CD4-positive, alpha-beta T cell treated with Interferon gamma for 1 hour (primary cell): ENCODE results near the gene C5orf15.
"Not testable (repeated sequence)": the region's sequence is repeated elsewhere in the genome, so short reads cannot be mapped to it uniquely, and the experiment has no call there.

Source experiments
- DNase-seq: peaks from one replicate; pipeline ENCODE4 v3.0.0-alpha.2; 2020

The C5orf15 gene

DNA sequence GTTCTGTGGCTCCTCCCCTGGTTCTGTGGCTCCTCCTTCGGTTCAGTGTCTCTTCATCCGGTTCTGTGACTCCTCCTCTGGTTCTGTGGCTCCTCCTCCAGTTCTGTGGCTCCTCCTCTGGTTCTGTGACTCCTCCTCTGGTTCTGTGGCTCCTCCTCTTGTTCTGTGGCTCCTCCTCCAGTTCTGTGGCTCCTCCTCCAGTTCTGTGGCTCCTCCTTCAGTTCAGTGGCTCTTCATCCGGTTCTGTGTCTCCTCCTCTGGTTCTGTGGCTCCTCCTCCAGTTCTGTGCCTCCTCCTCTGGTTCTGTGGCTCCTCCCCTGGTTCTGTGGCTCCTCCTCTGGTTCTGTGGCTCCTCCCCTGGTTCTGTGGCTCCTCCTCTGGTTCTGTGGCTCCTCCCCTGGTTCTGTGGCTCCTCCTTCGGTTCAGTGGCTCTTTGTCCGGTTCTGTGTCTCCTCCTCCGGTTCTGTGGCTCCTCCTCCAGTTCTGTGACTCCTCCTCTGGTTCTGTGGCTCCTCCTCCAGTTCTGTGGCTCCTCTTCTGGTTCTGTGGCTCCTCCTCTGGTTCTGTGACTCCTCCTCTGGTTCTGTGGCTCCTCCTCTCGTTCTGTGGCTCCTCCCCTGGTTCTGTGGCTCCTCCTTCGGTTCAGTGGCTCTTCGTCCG is 32.3 kb downstream of the C5orf15 start:
- DNase-seq = not testable (repeated sequence)

DNA sequence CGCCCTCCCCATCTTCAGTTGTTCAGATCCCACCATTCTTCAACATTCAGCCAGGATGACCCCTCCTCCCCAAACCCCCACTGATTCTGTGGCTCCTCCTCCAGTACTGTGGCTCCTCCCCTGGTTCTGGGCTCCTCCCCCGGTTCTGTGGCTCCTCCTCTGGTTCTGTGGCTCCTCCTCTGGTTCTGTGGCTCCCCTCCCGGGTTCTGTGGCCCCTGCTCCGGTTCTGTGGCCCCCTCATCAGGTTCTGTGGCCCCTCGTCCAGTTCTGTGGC is 32.8 kb downstream of the C5orf15 start:
- DNase-seq = no peak

DNA sequence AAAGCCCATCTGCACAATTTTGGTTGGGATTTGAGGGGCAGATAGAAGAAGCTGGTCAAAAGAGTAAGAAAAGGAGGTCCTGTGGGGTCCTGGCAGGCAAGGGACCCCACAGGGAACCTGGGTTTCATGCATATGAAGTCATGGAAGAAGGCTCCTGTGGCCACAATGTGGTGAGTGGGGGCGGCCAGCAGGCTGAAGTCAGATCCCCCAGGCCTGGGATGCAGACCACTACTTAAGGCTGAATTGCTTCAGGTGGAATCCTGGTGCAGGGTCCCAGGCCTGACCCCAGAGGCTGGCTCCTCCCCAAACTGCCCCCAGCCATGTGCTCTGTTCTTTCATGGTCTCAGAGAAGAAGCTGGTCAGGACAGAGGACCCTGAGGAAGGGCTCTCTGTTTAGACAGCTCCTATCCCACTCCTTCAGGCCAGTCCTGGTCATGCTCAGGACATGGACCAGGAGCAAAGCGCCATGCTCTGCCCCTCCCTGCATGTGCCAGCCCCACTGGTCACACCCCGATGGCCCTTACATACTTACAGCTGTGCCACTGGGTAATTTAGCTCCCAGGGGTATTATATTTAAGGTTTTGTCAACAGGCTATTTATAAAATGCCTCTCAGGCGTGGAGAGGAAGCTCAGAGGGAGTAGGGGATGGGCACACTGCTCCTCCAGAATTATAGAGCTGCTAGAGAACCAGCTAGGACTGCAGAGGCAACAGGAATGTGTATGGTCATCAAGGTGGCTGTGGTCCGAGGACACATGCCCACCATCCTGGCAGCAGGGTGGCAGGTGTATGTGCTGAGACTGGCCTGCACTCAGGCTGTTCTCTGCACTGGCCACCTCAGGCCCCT is 33.4 kb downstream of the C5orf15 start:
- peak; percentile 58 for DNase-seq

DNA sequence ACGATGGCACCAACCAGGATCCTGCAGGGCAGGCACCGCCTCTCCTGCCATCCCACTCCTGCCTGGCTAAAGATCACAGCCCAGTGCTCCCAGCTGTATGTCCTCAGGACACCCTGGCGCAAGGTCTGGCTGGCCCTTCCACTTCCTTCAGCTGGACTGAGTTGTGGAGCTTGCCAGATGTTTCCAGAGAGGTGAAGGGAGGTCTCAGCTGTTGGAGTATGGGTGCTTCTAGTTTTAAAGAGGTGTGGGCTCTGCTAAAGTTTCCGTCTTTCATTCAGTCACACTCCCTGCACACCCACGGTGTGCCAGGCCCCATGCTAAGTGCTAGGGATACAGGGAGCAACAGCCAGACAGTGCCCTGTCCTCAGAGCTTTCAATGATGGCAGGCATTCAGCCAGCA is 34.1 kb downstream of the C5orf15 start:
- DNase-seq = no peak

DNA sequence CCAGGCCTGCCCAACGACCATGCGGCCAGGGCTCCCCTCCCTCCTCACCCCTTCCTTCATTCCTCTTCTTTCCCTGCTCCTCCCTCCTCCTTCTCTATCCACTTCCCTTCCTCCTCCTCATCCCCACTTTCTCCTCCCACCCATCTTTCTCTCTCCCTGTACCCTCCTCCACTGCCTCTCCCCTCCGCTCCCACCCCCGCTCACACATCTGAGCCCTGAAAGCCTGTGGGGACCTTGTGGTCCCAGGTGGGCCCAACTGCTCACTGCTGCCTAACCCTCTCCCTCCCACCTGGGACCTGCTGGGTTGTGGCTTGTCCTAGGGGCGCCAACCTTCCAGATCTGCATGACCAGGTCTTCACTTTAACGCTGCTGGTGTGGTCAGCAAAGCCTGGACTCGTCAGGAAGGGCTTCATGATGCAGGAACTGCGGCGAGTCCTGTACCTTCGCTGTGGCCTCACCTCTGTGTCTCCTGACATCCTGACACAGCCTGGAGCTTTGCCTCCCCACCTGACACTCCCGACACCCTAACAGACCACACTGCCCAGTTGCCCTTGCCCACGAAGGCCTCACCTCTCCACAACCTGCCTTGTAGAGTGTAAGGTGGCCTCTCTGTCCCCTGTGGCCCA is 34.6 kb downstream of the C5orf15 start:
- no peak for DNase-seq

DNA sequence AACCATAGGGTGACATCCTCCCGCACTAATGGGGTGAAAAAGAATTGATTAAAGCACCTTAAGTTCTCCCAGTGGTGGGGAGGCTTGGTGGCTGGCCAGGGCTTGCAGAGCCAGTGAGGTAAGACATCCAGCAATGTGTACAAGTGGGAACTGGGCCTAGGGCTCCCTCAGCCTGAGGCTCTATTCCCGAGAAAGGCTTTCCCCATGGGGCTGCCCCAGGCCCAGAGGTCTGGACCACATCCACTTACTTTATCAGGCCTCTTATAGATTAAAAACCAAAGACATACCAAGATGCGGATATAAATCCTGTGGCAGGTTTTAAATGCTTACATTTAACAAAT is 35.3 kb downstream of the C5orf15 start:
- DNase-seq = no peak

DNA sequence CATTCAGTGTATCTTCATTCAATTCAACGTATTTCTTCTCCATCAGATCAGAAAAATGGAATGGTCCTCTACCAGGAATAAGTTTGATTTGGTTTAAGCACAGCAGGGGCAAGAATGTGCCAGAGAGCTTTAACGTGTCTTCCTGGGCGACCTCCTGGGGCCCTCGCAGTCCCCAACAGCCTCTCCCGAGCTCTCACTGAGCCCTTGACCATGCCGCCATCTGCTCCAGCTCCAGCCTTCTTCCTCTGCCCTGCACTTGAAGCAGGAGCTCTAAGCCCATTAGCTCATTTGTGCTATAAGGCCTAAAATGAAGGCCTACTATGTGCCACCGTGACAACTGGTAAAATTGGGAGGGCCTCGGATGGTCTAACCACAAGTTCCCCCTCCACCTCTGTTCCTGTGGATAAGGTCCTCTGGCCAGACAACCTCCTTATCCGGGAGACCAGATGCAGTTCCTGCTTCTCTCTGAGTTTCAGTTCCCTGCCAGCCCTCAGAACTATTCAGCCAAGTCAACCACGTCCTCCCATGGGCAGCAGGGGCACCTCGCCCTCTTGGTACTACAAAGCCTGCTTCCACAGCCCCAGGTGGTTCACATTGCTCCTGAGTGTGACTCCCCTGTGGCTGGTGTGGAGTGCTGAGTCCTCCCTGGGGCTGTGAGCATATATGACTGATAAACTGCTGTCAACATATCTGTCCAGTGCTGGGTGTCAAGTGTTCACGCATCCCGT is 35.8 kb downstream of the C5orf15 start:
- DNase-seq = peak; percentile 67

DNA sequence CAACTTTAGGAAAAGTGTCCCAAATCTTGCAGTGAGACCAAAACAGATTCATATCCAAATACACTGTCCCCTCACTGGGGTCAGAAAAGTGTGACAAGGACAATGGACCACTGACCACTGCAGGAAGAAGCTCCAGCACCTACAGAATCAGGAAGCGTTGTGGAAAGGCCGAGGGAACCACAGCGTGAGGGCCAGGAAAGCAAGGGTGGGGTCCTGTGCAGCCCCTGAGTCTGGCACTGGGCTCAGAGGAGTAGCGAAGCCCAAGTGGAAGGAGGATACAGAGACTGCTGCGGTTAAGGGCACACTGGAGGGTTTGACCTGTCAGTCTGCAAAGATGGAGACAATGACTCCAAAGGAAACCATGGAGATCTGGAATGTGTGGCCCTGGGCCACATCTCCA is 36.9 kb downstream of the C5orf15 start:
- DNase-seq = no peak

DNA sequence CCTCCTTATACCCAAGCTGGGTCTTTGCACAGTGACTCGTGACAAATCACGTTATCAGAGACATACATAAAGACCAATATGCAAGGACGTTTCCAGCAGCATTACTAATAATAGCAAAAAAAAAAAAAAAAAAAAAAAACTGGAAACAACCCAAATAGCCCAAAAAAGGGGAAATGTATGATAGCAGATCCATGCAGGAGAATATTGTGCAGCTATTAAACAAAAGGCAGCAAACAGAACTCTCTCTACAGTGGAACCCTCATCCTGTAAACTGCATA is 37.7 kb downstream of the C5orf15 start:
- DNase-seq = no peak

DNA sequence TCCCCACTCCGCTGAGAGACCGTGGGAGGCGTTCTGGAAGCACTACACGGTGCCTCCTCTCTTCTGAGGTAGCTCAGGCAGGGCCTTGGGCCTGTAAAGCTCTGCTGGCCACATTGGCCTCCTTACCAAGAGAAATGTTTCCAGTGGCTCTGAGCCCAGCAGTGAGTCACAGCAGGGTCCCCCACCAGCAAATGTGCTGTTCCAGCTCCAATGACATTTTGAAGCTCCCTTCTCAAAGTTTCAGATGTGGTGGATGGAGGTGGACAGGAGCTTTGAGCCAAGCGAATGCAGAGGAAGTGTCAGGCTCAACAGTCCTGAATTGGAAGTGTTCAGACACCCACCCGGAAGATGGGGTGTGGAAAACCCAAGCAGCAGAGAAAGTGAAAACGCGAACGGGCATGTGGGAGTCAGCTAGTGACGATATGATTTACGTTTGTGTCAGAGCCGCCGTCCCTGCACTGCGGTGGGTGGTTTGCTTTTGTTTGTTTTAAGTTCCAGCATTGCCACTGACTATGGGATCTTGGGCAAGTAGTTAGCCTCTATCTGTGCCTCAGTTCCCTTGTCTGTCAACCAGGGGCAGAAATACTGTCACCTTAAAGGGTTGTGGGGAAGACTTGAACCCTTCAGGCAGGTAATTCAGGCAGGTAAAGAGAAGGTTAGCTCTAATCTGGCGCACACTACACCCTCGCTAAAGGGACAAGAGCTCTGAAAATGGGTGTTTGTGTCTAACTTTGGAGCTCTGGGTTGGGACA is 38.2 kb downstream of the C5orf15 start:
- DNase-seq = peak; percentile 53

DNA sequence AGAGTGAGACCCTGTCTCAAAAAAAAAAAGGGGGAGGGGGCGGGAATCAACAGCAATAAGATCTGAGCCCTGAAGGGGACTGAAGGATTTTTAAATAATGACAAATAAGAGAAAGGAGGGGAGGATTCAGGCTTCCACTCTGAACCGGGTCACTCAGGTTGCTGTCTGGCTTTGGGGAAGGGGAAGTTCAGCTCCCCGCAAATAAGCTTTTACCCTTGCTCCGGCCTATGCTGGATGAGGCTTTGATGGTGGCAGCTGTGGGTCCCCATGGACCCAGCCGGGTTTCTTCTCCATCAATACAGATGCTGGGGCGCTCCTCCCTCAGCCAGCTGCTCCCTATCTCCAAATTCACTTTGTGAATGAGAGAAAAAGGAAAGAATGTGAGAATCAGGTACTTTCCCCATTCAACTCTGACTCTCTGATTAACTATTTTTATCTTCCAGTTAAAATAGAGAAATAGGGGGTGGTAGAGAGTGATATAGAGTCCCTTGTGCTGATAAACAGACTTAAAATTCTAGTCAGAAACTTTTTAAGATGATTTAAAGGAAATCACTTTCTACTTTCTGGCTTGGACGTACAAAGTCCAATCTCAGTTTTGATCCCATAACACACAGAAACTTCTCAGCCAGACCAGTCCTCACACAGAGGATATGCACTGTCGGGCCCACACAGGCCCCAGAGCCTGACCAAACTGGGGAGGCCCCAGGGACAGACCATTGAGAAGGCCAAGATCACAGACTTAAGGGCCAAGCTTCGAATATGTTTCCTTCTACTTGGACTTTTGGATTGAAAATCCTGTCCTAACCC is 39.6 kb downstream of the C5orf15 start:
- DNase-seq = peak; percentile 34

DNA sequence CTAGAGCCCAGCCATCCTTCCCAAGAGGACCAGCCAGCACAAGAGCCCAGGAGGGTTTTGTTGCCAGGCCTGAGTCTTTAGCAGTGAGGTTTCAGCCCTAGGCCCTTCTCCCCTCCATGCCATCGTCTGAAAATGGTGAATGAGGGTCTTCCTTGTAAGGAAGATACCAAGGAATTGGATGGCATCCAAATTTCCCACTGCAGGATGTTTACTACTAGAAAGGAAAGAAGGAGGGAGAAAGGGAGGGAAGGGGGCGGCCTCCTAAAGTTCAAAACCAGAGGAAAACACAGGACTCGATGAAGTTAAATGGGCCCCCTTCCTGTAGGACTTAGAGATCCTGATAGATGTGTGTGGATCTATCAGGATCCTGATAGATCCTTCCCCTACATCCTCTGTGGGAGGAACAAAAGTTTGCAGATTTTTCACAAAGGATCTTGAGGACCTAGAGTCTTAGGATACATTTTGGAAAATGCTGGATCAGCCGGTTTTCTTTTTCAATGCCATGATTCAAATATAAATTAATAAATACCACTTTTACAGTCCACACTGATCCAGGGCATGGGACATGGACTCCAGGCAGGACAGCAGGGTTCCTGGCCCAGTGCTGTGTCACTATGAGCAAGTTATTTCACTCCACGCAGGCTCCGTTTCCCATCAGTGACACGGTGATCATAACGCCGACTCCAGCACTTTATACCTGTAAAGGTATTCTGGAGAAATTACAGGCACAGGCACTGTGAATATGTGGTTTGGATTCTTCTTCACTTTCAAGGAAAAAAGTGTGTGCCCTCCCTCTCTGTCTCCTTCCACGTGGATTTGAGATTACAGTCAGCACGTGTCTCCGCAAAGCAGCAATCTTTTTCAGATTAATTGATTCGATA is 40.9 kb downstream of the C5orf15 start:
- no peak for DNase-seq

DNA sequence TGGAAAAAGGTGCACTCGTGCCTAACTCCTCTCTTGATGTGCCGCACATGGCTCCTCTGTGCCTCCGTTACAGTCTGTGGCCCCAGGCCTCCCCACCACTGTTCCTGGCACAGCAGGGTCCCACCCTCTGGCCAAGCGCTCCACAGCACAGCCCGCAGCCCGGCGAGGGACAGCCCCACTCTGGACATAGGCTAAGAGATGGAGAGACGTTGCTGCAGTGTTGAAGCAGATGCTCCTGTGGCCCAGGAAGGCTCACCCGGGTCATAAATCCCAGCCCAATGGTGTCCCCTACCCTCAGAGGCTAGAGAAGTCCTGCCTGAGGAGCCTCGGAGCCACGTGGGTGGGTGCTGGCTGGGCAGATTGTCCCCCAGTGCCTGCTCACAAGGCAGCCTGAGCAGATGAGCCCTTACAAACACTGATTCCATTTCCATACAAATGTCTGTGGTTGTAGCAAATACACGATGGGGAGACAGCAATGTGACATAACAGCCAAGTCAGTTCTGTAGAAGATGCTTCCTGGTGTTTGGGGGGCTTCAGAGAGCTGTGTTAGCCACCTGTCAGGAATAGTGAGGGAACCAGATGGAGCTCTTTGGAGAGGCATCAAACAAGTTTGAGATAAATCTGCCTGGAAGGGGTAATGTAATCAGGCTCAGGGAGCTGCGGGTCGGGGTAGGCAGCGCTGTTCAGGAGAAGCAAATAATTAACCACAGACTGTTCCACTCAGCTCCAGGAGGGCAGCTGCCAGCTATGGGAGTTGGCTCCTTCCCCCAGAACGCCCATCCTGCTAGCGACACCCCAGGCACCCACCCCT is 41.7 kb downstream of the C5orf15 start:
- no peak for DNase-seq

DNA sequence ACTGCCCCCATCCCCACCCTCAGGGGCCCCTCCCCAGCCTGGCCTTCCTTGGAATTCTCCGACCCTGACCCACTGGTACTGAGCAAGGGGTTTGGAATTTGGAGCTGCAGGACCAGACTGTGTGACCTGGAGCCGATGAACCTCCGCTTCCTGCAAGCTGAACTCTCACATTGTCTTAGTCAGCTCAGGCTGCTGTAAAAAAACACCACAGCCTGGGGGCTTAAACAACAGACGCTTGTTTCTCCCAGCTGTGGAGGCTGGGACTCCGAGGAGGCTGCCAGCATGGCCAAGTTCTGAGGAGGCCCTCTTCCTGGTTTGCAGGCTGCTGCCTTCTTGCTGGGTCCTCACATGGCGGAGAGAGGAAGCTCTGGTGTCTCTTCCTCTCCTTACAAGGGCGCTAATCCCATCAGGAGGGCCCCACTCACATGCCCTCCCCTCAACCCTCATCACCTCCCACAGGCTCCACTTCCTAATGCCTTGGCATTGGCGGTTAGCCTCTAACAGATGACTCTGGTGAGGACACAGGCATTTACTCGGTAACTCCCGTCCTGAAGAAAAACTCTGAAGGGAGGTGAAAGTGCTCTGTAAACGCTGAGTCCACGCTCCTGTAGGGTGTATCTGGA is 42.4 kb downstream of the C5orf15 start:
- DNase-seq = no peak

DNA sequence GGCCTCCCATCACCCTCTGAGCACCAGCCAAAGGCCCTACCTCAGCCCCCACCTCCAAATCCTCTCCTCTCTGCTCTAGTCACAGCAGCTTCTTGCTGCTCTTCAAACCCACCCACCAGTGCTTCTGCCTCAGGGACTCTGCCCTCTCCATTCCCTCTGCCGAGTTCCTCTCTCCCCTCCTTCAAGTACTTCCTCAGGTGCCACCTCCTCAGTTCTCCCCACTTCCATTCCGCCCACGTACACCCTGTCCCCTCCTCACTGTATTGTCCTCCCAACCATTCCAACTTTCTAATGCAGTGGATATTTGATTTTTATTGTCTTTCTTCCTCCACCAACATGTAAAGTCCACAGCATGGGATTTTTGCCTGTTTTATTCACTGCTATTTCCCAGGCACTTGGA is 43.2 kb downstream of the C5orf15 start:
- DNase-seq = no peak

DNA sequence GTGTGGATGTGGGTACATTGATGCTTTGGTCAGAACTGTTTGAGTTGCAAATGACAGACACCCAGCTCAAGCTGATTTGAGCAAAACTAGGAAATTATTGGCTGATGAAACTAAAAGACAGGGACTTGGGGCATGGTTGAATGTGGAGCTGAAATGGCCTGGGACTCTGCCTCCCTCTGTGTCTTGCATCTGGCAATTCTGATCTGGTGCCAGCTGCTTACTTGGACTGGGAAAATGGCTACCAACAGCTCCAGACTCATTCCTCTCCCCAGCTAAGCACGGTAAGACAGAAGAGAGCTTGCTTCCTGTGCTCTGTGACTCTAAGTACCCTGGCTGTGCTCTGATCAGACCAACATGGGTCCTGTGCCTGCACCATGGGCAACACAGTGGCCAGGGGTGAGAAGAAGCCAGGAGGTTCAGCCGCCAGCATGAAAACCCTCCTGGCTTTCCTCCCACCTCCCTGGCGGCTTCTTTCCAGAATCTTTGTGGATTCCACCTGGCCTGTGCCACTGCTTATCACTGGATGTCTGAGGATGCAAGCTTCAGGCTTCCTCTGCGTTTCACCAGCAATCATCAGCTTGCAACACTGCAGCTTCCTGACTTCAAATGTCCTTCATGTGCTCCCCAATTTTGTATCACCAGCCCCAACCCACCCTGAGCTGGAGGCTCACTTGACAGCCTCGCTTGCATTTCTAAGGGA is 44.1 kb downstream of the C5orf15 start:
- no peak for DNase-seq

DNA sequence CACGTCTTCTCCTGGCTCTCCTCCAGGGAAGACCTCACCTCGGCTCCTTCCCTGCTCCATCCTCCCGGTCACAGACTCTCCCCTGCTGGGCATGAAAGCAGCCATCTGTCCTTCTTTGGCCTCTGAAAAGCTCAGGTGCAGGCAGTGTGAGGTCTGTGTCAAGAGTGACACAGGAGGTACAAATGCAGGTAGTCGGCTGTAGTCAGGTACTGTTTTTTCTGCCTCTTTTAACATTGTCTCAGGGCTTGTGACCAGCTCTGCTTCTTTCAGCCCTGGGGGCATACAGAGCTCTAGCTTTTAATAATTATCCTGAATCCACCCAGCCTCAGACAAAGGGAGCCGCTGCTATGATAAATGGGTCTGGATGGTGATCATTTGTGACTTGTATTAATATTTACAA is 46.4 kb downstream of the C5orf15 start:
- no peak for DNase-seq

DNA sequence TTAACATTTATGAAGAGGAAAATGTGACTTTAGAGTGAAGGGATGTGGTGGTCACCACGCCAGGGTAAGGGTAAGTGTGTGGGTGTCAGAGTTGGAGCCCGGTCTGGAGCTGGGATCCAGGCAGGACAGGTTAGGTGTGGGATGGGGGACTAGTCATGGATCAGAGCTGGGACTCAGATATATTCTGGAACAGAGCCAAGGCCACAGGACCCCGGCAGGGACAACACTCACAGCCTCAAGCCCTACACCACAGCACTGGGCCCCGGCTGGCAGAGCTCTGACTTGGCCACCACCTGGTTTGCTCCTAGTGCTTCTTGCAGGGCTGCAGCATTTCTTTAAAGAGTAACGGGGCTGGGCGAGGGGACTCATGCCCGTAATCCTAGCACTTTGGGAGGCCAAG is 47.4 kb downstream of the C5orf15 start:
- no peak for DNase-seq
